Subcutaneous abdominal adipose tissue (tissue), 5 donors: Measurements from ENCODE around the gene EPC2.
"Not testable (repeated sequence)": the region's sequence is repeated elsewhere in the genome, so short reads cannot be mapped to it uniquely, and the experiment has no call there.

ENCODE experiments used
- H3K27ac ChIP-seq: one replicate; pipeline ENCODE4 v1.7.0; 2013; ENCODE audit warnings: low read depth, mild to moderate bottlenecking, inconsistent platforms, low read length, moderate library complexity
- H3K27me3 ChIP-seq, 5 donors: one replicate each; pipeline ENCODE4 v1.7.0; 2013; ENCODE audit warnings: low read length in 5 of 5, inconsistent platforms in 1 of 5; ENCODE audit not compliant: control insufficient read depth in 5 of 5, insufficient read depth in 4 of 5
- H3K36me3 ChIP-seq, 5 donors: one replicate each; pipeline ENCODE4 v1.7.0; 2013; ENCODE audit warnings: low read length in 5 of 5; ENCODE audit not compliant: control insufficient read depth in 5 of 5, insufficient read depth in 5 of 5
- H3K4me1 ChIP-seq, 5 donors: one replicate each; pipeline ENCODE4 v1.7.0; 2013; ENCODE audit warnings: low read length in 5 of 5, mild to moderate bottlenecking in 3 of 5, moderate library complexity in 1 of 5; ENCODE audit not compliant: control insufficient read depth in 5 of 5, insufficient read depth in 5 of 5
- H3K4me3 ChIP-seq, 5 donors: one replicate each; pipeline ENCODE4 v1.7.0; 2013; ENCODE audit warnings: low read length in 5 of 5, low read depth in 1 of 5
- H3K9ac ChIP-seq, 5 donors: one replicate each; pipeline ENCODE4 v1.7.0; 2013; ENCODE audit warnings: low read length in 5 of 5, mild to moderate bottlenecking in 4 of 5, moderate library complexity in 3 of 5
- H3K9me3 ChIP-seq, 5 donors: one replicate each; pipeline ENCODE4 v1.7.0; 2013; ENCODE audit warnings: low read length in 5 of 5; ENCODE audit not compliant: control insufficient read depth in 5 of 5
- donor health status: healthy.
- donor health status: healthy.
- donor health status: healthy.
- donor health status: healthy.
- donor health status: healthy.

EPC2 gene

GRCh38 chr2:148687543-148687942, 43.0 kb downstream of the EPC2 start:
- no peak overlapping the region for H3K27ac ChIP-seq
- peaks cover 5 to 16% (median 9%) of the 10 kb centered on the region in 5 donors for H3K36me3 ChIP-seq
- no peak overlapping the region for H3K9ac ChIP-seq
- H3K4me3 ChIP-seq: no peak overlapping the region
- H3K9me3 ChIP-seq: no peaks in the 10 kb centered on the region
- H3K27me3 ChIP-seq: no peaks in the 10 kb centered on the region
- H3K4me1 ChIP-seq: no peaks in the 10 kb centered on the region

DNA sequence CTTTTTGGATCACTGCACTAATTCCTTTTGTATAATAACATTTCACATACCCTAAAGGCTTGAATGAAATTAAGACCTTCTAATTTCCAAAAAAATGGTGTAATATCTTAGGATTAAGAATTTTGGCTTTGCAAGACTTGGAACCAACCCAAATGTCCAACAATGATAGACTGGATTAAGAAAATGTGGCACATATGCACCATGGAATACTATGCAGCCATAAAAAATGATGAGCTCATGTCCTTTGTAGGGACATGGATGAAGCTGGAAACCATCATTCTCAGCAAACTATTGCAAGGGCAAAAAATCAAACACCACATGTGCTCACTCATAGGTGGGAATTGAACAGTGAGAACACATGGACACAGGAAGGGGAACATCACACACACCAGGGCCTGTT, 43.5 kb downstream of the EPC2 start:
- peaks cover 5 to 16% (median 9%) of the 10 kb centered on the region in 5 donors for H3K36me3 ChIP-seq
- not testable (repeated sequence) for H3K4me3 ChIP-seq, H3K27ac ChIP-seq, H3K27me3 ChIP-seq, H3K9ac ChIP-seq, H3K9me3 ChIP-seq, H3K4me1 ChIP-seq

GRCh38 chr2:148696985-148697384, 52.4 kb downstream of the EPC2 start:
- Histone ChIP-seq H3K27me3 (no peaks in the 10 kb centered on the region), H3K27ac (no peak overlapping the region), H3K4me1 (no peaks in the 10 kb centered on the region), H3K9me3 (peaks cover 4 to 20% (median 14%) of the 10 kb centered on the region in 5 donors), H3K36me3 (peaks cover 0 to 37% (median 5%) of the 10 kb centered on the region in 5 donors), H3K4me3 (no peak overlapping the region), H3K9ac (no peak overlapping the region)

GRCh38 chr2:148699830-148700229, 55.3 kb downstream of the EPC2 start:
- no peaks in the 10 kb centered on the region for H3K4me1 ChIP-seq
- no peak overlapping the region for H3K9ac ChIP-seq
- no peak overlapping the region for H3K27ac ChIP-seq
- H3K36me3 ChIP-seq: peaks cover 0 to 29% (median 2%) of the 10 kb centered on the region in 5 donors
- no peak overlapping the region for H3K4me3 ChIP-seq
- H3K27me3 ChIP-seq: no peaks in the 10 kb centered on the region
- H3K9me3 ChIP-seq: peaks cover 4 to 20% (median 19%) of the 10 kb centered on the region in 5 donors

DNA sequence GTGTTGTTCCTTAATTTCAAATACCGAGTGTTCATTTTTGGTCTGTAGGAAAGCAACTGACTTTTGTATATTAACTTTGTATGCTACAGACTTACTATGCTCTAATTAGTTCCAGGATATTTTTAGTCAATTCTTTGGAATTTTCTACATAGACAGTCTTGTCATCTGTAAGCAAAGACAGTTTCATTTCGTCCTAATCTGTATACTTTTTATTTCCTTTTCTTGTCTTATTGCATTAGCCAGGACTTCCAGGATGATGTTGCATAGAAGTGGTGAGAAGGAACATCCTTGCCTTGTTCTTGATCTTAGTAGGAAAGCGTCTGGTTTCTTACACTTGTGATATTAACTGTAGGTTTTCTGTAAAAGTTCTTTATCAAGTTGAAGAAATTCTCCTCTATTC, 56.5 kb downstream of the EPC2 start:
- Histone ChIP-seq H3K27ac (no peak overlapping the region), H3K27me3 (no peaks in the 10 kb centered on the region), H3K36me3 (peaks cover 0 to 29% (median 0%) of the 10 kb centered on the region in 5 donors), H3K9ac (no peak overlapping the region), H3K4me1 (no peaks in the 10 kb centered on the region), H3K9me3 (peaks cover 4 to 20% (median 19%) of the 10 kb centered on the region in 5 donors), H3K4me3 (no peak overlapping the region)

- Histone ChIP-seq H3K27me3 (no peaks in the 10 kb centered on the region), H3K4me3 (no peak overlapping the region), H3K9ac (no peak overlapping the region), H3K36me3 (peaks cover 0 to 21% (median 0%) of the 10 kb centered on the region in 5 donors), H3K4me1 (no peaks in the 10 kb centered on the region), H3K9me3 (peaks cover 4 to 20% (median 19%) of the 10 kb centered on the region in 5 donors), H3K27ac (no peak overlapping the region)
These were observed 57.3 kb downstream of the EPC2 start for GRCh38 chr2:148701877-148702276.

DNA sequence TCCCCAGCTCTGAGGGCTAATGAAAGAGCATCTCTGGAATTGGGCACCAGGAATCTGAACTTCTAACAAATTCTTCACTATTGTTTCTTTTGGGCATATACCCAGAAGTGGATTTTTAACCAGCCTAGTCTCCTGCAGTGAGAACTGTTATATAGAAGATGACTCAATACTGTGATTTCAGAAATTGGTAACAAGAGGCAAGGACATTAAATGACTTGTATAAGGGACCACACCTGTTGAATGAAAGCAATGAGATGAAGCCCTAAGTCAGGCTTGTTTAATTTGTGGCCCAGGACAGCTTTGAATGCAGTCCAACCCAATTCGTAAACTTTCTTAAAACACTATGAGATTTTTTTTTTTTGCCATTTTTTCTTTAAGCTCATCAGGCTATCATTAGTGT, 57.9 kb downstream of the EPC2 start:
- Histone ChIP-seq H3K4me3 (no peak overlapping the region), H3K9ac (no peak overlapping the region), H3K27ac (no peak overlapping the region), H3K4me1 (no peaks in the 10 kb centered on the region), H3K27me3 (no peaks in the 10 kb centered on the region), H3K36me3 (peaks cover 0 to 15% (median 0%) of the 10 kb centered on the region in 5 donors), H3K9me3 (peaks cover 4 to 20% (median 19%) of the 10 kb centered on the region in 5 donors)

DNA sequence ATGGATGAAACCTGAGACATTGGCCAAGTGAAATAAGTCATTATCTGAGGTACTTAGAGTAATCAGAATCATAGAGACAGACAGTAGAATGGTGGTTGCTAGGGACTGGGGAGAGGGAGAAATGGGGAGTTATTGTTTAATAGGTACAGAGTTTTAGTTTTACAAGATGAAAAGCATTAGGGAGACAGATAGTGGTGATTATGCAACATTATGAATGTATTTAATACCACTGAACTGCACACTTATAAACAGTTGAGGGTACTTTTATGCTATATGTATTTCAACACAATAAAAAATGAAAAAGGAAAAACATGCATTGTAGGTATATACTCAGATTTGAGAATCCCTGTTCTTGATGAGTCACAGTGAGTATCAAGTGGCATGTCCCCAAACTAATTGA, 59.7 kb downstream of the EPC2 start:
- H3K9ac ChIP-seq: no peak overlapping the region
- no peak overlapping the region for H3K4me3 ChIP-seq
- no peaks in the 10 kb centered on the region for H3K4me1 ChIP-seq
- H3K27me3 ChIP-seq: no peaks in the 10 kb centered on the region
- H3K27ac ChIP-seq: no peak overlapping the region
- peaks cover 4 to 20% (median 19%) of the 10 kb centered on the region in 5 donors for H3K9me3 ChIP-seq
- peaks cover 0 to 14% (median 0%) of the 10 kb centered on the region in 5 donors for H3K36me3 ChIP-seq

DNA sequence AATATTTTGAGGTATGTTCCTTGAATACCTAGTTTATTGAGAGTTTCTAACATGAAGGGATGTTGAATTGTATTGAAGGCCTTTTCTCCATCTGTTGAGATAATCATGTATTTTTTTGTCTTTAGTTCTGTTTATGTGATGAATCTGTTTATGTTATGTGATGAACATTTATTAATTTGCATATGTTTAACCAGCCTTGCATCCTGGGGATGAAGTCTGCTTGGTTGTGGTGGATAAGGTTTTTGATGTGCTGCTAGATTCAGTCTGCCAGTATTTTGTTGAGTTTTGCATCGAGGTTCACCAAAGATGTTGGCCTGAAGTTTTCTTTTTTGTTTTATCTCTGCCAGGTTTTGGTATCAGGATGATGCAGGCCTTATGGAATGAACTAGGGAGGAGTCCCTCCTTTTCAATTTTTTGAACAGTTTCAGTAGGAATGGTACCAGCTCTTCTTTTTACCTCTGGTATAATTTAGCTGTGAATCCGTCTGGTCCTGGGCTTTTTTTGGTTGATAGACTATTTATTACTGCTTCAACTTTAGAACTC, 71.9 kb downstream of the EPC2 start:
- Histone ChIP-seq H3K4me1 (peaks cover 0 to 16% (median 9%) of the 10 kb centered on the region in 5 donors), H3K27me3 (no peaks in the 10 kb centered on the region), H3K9ac (no peak overlapping the region), H3K4me3 (no peak overlapping the region), H3K27ac (no peak overlapping the region), H3K36me3 (peaks cover 0 to 6% (median 0%) of the 10 kb centered on the region in 5 donors), H3K9me3 (peaks cover 0 to 3% (median 0%) of the 10 kb centered on the region in 5 donors)

GRCh38 chr2:148718039-148718438, 73.5 kb downstream of the EPC2 start:
- peaks cover 0 to 3% (median 0%) of the 10 kb centered on the region in 5 donors for H3K9me3 ChIP-seq
- H3K4me3 ChIP-seq: no peak overlapping the region
- peaks cover 0 to 21% (median 11%) of the 10 kb centered on the region in 5 donors for H3K4me1 ChIP-seq
- H3K27me3 ChIP-seq: no peaks in the 10 kb centered on the region
- peaks cover 0 to 6% (median 0%) of the 10 kb centered on the region in 5 donors for H3K36me3 ChIP-seq
- no peak overlapping the region for H3K9ac ChIP-seq
- H3K27ac ChIP-seq: no peak overlapping the region
